ENCODE results near the gene SSC5D. TPM values are rescaled to one million over a fixed set of nuclear protein-coding genes. Genes with fewer than 3 reads are reported as not detected.

The SSC5D gene
- polyA plus RNA-seq, 1 of the 3 experiments (the other 2 are of a cell fraction) = 4.9 TPM

GRCh38 chr19:55539090-55539984 is 51.1 kb downstream of the SSC5D start:
- WGBS (ENCODE audit: low lambda C conversion rate) = 91% methylated on average over 30 of the region's 33 CpGs
- no peak for DNase-seq
- CTCF ChIA-PET = interaction anchor here (1.3 to 1.6 kb wide), 2 partner anchors 18 to 36 kb away, joined by 3 to 4 read pairs; no protein-coding TSS in a partner anchor
- Histone ChIP-seq H3K9me3 (no peaks in the 10 kb centered on the region), H3K9me2 (no peaks in the 10 kb centered on the region), H3K27ac (ENCODE audit: low read depth in 2 of 2, low read length in 1 of 2) (no peak overlapping the region), H3K79me2 (ENCODE audit: insufficient read depth) (no peaks in the 10 kb centered on the region), H2AFZ (ENCODE audit: low read depth) (no peak overlapping the region), H3K4me3 (ENCODE audit: low read depth in 2 of 2, low read length in 1 of 2) (no peak overlapping the region), H3K4me2 (no peak overlapping the region), H3K36me3 (replicated peaks in 1 of 2; ENCODE audit: control insufficient read depth in 1 of 2, insufficient read depth in 2 of 2, low read length in 1 of 2) (no peaks in the 10 kb centered on the region), H4K20me1 (ENCODE audit: insufficient read depth) (no peaks in the 10 kb centered on the region), H3F3A (replicated peaks; ENCODE audit: insufficient read depth) (peaks cover 4% of the 10 kb centered on the region), H3K9ac (no peak overlapping the region), H3K27me3 (ENCODE audit: insufficient read depth) (no peaks in the 10 kb centered on the region), H3K4me1 (ENCODE audit: control insufficient read depth in 1 of 2, insufficient read depth in 2 of 2, low read depth in 1 of 2, low read length in 1 of 2) (peaks cover 0 to 3% of the 10 kb centered on the region in 2 experiments; a peak in 2 of 4 replicates)
- no peak for TF ChIP-seq CTCF (IDR thresholded peaks at IDR 0.05)
- TF ChIP-seq TAF1 (IDR thresholded peaks at IDR 0.05; ENCODE audit: borderline replicate concordance, low read depth, low read length) = no peak
- no peak for TF ChIP-seq RXRA (IDR thresholded peaks at IDR 0.05; ENCODE audit: borderline replicate concordance, low read depth)
- TF ChIP-seq GATA2 (CRISPR knock-in tag; IDR thresholded peaks at IDR 0.05) = no peak
- no peak for TF ChIP-seq MAX (IDR thresholded peaks at IDR 0.05; ENCODE audit: low read depth)
- TF ChIP-seq FOXJ3 (CRISPR knock-in tag; IDR thresholded peaks at IDR 0.05) = no peak
- TF ChIP-seq RCOR1 (IDR thresholded peaks at IDR 0.05; ENCODE audit: low read length) = no peak
- TF ChIP-seq RAD21 (IDR thresholded peaks at IDR 0.05; ENCODE audit: low read length) = no peak
- no peak for TF ChIP-seq JUND (IDR thresholded peaks at IDR 0.05)
- no peak for TF ChIP-seq TEAD4 (IDR thresholded peaks at IDR 0.05; ENCODE audit: borderline replicate concordance, insufficient read depth)
- TF ChIP-seq CHD2 (IDR thresholded peaks at IDR 0.05; ENCODE audit: low read length, partially characterized antibody) = no peak
- TF ChIP-seq, protein P1, sequence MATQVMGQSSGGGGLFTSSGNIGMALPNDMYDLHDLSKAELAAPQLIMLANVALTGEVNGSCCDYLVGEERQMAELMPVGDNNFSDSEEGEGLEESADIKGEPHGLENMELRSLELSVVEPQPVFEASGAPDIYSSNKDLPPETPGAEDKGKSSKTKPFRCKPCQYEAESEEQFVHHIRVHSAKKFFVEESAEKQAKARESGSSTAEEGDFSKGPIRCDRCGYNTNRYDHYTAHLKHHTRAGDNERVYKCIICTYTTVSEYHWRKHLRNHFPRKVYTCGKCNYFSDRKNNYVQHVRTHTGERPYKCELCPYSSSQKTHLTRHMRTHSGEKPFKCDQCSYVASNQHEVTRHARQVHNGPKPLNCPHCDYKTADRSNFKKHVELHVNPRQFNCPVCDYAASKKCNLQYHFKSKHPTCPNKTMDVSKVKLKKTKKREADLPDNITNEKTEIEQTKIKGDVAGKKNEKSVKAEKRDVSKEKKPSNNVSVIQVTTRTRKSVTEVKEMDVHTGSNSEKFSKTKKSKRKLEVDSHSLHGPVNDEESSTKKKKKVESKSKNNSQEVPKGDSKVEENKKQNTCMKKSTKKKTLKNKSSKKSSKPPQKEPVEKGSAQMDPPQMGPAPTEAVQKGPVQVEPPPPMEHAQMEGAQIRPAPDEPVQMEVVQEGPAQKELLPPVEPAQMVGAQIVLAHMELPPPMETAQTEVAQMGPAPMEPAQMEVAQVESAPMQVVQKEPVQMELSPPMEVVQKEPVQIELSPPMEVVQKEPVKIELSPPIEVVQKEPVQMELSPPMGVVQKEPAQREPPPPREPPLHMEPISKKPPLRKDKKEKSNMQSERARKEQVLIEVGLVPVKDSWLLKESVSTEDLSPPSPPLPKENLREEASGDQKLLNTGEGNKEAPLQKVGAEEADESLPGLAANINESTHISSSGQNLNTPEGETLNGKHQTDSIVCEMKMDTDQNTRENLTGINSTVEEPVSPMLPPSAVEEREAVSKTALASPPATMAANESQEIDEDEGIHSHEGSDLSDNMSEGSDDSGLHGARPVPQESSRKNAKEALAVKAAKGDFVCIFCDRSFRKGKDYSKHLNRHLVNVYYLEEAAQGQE (IDR thresholded peaks at IDR 0.05; ENCODE audit: low read depth, low read length) = no peak
- no peak for TF ChIP-seq NRF1 (IDR thresholded peaks at IDR 0.05; ENCODE audit: low read depth, low read length)
- TF ChIP-seq EZH2phosphoT487 (IDR thresholded peaks at IDR 0.05; ENCODE audit: borderline replicate concordance, low read depth) = no peak
- TF ChIP-seq NFIC (IDR thresholded peaks at IDR 0.05; ENCODE audit: borderline replicate concordance) = no peak
- no peak for TF ChIP-seq SMC3 (IDR thresholded peaks at IDR 0.05; ENCODE audit: low read depth, low read length)
- TF ChIP-seq GABPA (IDR thresholded peaks at IDR 0.05; ENCODE audit: low read depth) = no peak
- POLR2A ChIA-PET = no interaction called here
